ENCODE results near the gene ARHGAP36. TPM values are rescaled to one million over a fixed set of nuclear protein-coding genes. Genes with fewer than 3 reads are reported as not detected.

The ARHGAP36 gene
- total RNA-seq, 1 donor from 2014 or later: not detected

GRCh38 chrX:131047180-131047579 lies 11.0 kb upstream of the ARHGAP36 start:
- peaks cover 4% of the 10 kb centered on the region for H3K4me1 Mint-ChIP-seq (ENCODE audit: unreplicated experiment)
- H3K36me3 Mint-ChIP-seq (ENCODE audit: low read depth, unreplicated experiment): no peaks in the 10 kb centered on the region
- no peak overlapping the region for H3K4me3 Mint-ChIP-seq (ENCODE audit: unreplicated experiment)
- H3K27ac Mint-ChIP-seq (ENCODE audit: unreplicated experiment): no peak overlapping the region
- DNase-seq (ENCODE audit: low spot score): no peak
- H3K9me3 Mint-ChIP-seq (ENCODE audit: unreplicated experiment): no peaks in the 10 kb centered on the region
- peaks cover 2% of the 10 kb centered on the region for H3K27me3 Mint-ChIP-seq (ENCODE audit: unreplicated experiment)
- TF ChIP-seq CTCF (IDR thresholded peaks at IDR 0.05; ENCODE audit: unreplicated experiment): no peak

DNA sequence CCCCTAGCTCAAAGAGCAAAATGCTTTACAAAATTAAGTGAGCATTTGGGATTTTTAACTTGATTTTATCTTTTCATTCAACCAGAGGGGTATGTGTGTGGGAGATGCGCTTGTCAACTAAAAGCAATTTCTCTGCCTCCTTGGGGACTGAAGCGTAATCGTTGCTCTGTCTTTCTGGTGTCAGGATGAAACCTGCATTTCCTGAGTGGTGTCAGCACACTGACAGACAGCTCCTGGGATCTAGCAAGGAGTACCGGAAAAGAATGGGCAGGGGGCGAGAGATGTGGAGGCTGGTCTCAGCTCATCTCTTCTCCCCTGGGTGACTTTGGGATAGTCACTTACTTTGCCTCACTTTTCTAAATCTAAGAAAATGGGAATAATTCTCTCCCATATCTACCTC lies 5.1 kb upstream of the ARHGAP36 start:
- Mint-ChIP-seq H3K4me3 (ENCODE audit: unreplicated experiment) (no peak overlapping the region), H3K27ac (ENCODE audit: unreplicated experiment) (no peak overlapping the region), H3K27me3 (ENCODE audit: unreplicated experiment) (no peaks in the 10 kb centered on the region), H3K36me3 (ENCODE audit: low read depth, unreplicated experiment) (no peaks in the 10 kb centered on the region), H3K9me3 (ENCODE audit: unreplicated experiment) (no peaks in the 10 kb centered on the region), H3K4me1 (ENCODE audit: unreplicated experiment) (no peaks in the 10 kb centered on the region)
- no peak for DNase-seq (ENCODE audit: low spot score)
- no peak for TF ChIP-seq CTCF (IDR thresholded peaks at IDR 0.05; ENCODE audit: unreplicated experiment)

GRCh38 chrX:131054906-131055305 lies 3.2 kb upstream of the ARHGAP36 start:
- no peak overlapping the region for H3K4me3 Mint-ChIP-seq (ENCODE audit: unreplicated experiment)
- H3K4me1 Mint-ChIP-seq (ENCODE audit: unreplicated experiment): no peaks in the 10 kb centered on the region
- no peaks in the 10 kb centered on the region for H3K27me3 Mint-ChIP-seq (ENCODE audit: unreplicated experiment)
- H3K27ac Mint-ChIP-seq (ENCODE audit: unreplicated experiment): no peak overlapping the region
- DNase-seq (ENCODE audit: low spot score): no peak
- TF ChIP-seq CTCF (IDR thresholded peaks at IDR 0.05; ENCODE audit: unreplicated experiment): no peak
- H3K9me3 Mint-ChIP-seq (ENCODE audit: unreplicated experiment): no peaks in the 10 kb centered on the region
- no peaks in the 10 kb centered on the region for H3K36me3 Mint-ChIP-seq (ENCODE audit: low read depth, unreplicated experiment)

DNA sequence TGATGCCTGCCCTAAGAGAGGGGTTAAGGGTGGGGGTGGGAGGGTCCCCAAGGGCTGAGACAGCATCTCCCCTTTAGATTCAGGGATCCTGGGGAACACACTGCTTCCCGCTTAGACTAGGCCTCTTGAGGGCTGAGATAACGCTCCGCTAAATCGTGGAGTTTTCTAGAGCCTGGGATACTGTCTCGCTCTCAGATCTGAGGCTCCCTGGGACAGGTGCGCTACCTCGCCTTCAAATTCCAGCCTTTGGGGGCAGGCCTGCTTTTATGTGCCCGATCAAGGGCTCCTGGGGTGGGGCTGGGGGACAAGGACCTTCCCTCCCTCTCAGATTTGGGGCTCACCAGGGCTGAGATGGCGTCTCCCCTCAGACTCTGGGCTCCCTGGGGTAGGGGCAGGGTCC lies 440 bp upstream of the ARHGAP36 start:
- Mint-ChIP-seq H3K36me3 (ENCODE audit: low read depth, unreplicated experiment) (no peaks in the 10 kb centered on the region), H3K4me1 (ENCODE audit: unreplicated experiment) (no peaks in the 10 kb centered on the region), H3K27ac (ENCODE audit: unreplicated experiment) (no peak overlapping the region), H3K9me3 (ENCODE audit: unreplicated experiment) (no peaks in the 10 kb centered on the region), H3K4me3 (ENCODE audit: unreplicated experiment) (no peak overlapping the region), H3K27me3 (ENCODE audit: unreplicated experiment) (no peaks in the 10 kb centered on the region)
- no peak for DNase-seq (ENCODE audit: low spot score)
- TF ChIP-seq CTCF (IDR thresholded peaks at IDR 0.05; ENCODE audit: unreplicated experiment): no peak

- Mint-ChIP-seq H3K4me1 (ENCODE audit: unreplicated experiment) (no peaks in the 10 kb centered on the region), H3K27ac (ENCODE audit: unreplicated experiment) (no peak overlapping the region), H3K9me3 (ENCODE audit: unreplicated experiment) (no peaks in the 10 kb centered on the region), H3K27me3 (ENCODE audit: unreplicated experiment) (peaks cover 3% of the 10 kb centered on the region), H3K36me3 (ENCODE audit: low read depth, unreplicated experiment) (no peaks in the 10 kb centered on the region), H3K4me3 (ENCODE audit: unreplicated experiment) (no peak overlapping the region)
- DNase-seq (ENCODE audit: low spot score): no peak
- no peak for TF ChIP-seq CTCF (IDR thresholded peaks at IDR 0.05; ENCODE audit: unreplicated experiment)
These were observed 1.1 kb downstream of the ARHGAP36 start for GRCh38 chrX:131059246-131059645.
